HS-5 (cell line): ENCODE results near the gene BTN2A1.
"Not testable (repeated sequence)": the region's sequence is repeated elsewhere in the genome, so short reads cannot be mapped to it uniquely, and the experiment has no call there.

Experiments
- DNase-seq: peaks from one replicate; pipeline ENCODE4 v3.0.0-alpha.2; 2012; ENCODE audit warnings: low read depth

Gene BTN2A1

DNA sequence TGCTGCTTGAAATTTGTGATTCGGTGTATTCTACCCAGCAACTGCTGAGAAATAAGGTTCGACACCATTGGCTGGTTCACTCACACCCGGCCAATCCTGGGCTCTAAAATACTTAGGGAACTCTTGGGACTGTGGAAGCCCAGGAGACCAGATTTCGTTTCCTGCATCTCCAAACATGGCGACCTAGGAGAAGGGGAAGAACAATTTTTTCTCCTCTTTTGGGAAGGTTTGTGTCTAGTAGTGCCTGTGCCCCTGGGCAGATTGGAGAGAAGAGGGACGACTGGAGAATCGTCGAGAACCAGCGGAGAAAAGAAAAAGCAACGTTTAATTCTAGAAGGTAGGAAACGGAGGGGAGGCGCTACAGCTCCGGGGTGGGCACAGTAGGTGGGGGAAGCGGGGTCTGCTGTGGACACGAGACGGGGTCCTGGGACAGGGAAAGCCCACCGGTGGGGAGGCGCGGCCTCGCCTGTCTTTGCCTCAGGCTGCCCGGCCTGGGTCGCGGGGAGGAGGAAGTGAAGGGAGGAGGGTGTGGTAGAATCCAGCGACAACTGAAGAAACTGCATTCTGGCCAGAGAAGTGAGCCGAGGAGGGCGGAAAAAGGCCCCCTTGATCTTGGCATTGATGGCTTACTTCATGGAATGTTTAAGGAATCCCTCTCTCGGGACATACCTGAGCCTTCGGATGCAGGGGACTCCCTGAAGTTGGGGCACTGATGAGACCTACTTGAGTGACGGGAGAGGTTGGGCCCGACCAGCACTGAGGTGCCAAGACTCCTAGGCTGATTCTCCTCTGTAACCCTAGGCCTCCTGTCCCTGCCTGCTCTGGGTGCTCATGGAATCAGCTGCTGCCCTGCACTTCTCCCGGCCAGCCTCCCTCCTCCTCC lies at the start of gene BTN2A1:
BTN2A1 (plus strand) TSS at position 150 of the 883 bp plus-strand sequence; CDS start at position 832, 682 bp downstream.
- DNase-seq: peak; percentile 81

DNA sequence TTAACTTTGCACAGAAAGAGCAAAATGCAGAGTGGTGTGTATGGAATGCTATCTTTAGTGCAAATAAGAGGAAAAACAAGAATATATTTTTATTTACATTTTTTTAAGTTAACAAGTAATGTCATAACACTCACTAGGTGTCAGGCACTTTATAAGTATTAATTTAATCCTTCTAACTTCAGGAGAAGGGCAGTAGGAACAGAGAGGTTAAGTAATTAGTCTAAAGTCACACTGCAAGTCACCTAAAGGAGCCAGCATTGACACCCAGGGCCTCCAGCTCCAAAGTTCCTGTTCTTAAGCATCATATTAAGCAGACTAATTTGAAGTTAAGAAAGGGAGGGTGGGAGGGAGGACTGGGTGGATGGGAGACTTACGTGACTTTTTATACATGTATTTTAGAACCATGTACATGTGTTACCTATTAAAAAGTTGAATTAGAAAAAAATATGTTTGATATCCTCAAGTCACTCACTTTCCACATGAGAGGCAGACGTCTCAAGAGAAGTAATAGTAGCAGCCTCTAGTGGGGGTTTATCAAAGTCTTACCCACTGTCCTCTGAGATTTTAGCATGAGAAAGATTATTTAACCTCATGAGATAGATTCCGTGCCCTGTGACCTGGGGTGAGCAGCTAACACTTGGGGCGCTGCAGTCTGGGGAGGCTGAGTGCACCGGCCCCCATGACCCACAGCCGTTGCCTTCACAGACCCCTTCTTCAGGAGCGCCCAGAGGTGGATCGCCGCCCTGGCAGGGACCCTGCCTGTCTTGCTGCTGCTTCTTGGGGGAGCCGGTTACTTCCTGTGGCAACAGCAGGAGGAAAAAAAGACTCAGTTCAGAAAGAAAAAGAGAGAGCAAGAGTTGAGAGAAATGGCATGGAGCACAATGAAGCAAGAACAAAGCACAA lies 48.7 kb upstream of the BTN2A1 start:
- DNase-seq: no peak

DNA sequence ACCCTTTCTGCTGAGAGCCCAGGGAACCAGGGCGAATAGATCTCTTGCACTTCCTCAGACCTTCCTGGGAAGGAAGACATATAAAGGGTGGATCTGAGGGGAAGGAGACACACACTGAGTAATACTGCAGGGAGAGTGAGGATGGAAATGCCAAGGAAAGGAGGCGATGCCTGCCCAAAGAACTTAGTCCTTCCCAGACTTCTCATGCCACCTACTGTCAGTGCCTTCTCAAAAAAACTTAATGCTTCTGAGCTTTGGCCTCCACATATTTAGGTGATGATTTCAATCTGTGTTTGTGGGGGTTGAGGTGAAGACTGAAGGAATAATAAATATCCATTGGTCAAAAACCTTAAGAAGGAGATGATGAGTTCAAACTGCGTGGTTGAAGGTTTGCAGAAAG lies 46.0 kb upstream of the BTN2A1 start:
- no peak for DNase-seq

- no peak for DNase-seq
Measured at GRCh38 chr6:26412228-26412627, 45.5 kb upstream of the BTN2A1 start.

GRCh38 chr6:26412954-26413353 lies 44.8 kb upstream of the BTN2A1 start:
- no peak for DNase-seq

- no peak for DNase-seq
Measured at GRCh38 chr6:26414281-26414680, 43.5 kb upstream of the BTN2A1 start.

GRCh38 chr6:26415036-26415614 lies 42.6 kb upstream of the BTN2A1 start:
- no peak for DNase-seq

GRCh38 chr6:26415791-26416190 lies 42.0 kb upstream of the BTN2A1 start:
- no peak for DNase-seq

DNA sequence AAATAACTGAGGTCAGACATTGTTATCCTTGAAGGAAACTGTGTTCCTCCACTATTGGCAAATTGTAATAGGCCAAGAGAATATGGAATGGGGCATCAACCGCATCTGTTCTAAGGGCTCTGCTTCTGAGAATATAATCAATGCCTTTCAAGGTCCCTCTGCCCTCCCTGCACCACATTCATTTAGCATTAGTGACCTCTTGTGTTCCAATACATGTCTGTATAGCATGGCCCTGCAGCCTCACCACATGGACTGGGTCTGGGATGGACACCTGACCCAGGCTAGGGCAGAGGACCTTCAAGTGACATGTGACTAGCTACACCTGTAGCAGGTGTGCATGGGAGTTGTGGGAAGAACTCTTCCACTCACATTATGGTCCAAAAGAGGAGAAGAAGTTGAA lies 41.5 kb upstream of the BTN2A1 start:
- DNase-seq: no peak

GRCh38 chr6:26418077-26418476 lies 39.7 kb upstream of the BTN2A1 start:
- not testable (repeated sequence) for DNase-seq

DNA sequence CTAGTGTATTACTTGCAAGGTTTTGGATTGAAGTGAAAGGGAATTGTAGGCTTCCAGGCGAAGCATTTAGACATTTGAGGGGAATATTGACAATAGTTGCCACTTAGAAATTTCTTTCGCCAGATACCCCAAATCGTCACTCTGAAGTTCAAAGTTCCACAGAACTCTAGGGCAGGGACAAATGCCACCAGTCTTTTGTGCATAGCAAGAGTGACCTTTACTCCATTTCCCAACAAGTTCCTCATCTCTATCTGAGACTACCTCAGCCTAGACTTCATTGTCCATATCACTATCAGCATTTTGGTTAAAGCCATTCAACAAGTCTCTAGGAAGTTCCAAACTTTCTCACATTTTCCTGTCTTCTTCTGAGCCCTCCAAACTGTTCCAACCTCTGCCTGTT lies 39.0 kb upstream of the BTN2A1 start:
- DNase-seq: not testable (repeated sequence)

DNA sequence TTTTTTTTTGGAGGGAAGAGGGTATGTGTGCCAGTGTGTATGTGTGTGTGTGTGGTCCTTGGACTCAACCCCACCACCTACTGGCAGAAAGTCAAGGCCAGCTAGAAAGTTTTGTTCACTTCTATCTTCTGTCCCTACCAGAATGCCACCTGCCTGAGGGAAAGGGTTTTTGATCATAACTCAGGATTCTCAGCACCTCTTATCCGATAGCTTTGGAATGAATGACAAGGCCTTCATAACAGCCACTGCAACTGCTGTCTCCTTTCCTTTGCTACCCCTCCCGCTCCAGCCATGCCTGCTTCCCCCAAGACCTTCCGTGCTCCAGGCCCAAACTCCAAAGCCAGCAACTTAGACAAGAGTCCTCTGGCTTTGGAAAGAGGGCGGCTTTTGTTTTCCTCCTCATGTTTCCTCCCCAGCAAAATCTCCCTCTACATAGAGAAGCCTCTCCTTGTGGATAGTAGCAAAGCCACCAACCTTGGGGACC lies 37.0 kb upstream of the BTN2A1 start:
- no peak for DNase-seq

GRCh38 chr6:26421259-26422144 lies 36.3 kb upstream of the BTN2A1 start:
- DNase-seq: peak; percentile 77

DNA sequence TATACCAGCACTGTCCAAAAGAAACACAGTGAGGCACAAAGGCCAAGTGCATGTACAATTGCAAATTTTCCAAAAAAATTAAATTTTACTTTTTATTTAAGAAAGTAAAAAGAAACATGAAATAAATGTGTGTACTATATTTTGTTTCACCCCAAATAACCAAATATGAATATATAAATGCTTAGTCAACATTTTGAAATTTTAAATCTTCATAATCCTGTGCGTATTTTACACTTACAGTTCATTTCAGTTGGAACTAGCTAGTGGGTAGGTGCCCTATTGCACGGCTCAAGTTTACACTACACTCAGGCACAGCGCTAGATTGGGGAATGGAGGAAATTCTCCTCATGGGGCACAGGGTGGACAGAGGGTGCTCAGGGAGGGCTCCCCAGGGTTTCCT lies 35.4 kb upstream of the BTN2A1 start:
- DNase-seq: no peak

DNA sequence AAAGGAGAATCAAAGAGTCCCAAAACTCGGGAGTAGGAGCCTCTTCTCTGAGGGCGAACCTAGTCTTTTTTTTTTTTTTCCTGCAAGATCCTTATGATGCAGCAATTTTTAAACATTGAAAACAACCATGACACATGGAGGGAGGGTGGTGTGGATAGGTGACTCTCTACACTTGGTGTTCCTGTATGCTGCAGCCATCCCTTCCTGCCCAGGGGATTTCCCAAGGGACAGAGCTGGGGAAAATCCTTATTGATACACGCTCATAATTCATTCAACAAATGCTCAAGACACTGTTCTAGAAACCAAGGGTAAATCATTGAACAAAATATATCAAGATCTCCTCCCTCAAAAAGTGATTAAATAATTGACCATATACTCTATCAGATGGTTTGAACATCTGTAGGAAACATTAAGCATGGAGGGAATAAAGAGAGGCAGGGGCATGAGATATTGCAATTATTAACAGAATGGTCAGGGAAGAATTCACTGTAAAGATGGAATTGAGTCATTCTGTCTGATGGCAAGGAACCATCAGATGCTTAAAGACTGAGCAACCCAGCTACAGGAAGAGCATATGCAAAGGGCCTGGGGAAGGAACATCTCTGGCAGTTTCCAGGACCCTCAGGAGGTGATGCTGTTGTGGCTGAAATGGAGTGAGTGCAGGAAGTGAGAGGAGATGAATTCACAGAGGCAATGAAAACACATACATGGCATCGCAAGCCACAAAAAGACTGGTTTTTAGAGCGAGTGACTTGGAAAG lies 30.9 kb upstream of the BTN2A1 start:
- no peak for DNase-seq

DNA sequence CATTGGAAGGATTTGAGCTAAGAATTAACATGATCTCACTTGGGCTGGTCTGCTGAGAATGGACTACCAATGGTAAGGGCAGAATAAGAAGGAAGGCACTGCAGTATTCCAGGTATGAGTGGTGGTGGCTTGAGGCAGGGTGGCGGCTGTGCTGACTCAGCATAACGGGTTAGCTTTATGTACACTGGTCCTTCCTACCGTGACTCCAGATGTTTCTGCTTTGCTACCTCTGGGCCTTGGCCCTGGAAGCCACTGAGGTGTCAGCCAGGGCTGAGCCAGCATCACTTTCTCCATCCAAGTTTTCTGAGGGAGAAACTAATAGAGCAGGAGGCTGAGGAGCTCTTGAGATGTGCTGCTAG lies 30.3 kb upstream of the BTN2A1 start:
- DNase-seq: no peak

DNA sequence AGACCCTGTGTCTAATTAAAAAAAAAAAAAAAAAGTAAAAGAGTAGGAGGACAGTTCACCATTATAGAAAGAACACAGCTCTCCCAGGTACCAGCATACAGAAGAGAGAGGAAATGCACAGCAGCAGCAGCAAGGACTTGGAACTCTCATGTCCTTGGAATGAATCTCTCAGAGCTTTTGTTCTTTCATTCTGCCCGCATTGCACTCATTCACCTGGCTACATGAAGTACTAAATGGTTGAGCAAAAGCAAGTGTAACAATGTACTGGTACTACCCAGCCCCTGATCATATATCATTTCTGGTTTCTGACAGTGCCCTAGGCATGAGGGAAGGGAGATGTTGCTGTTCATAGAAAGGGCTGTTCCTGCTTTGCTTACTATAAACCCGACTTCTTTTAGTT lies 29.5 kb upstream of the BTN2A1 start:
- no peak for DNase-seq

GRCh38 chr6:26430787-26431186 lies 27.0 kb upstream of the BTN2A1 start:
- DNase-seq: no peak

DNA sequence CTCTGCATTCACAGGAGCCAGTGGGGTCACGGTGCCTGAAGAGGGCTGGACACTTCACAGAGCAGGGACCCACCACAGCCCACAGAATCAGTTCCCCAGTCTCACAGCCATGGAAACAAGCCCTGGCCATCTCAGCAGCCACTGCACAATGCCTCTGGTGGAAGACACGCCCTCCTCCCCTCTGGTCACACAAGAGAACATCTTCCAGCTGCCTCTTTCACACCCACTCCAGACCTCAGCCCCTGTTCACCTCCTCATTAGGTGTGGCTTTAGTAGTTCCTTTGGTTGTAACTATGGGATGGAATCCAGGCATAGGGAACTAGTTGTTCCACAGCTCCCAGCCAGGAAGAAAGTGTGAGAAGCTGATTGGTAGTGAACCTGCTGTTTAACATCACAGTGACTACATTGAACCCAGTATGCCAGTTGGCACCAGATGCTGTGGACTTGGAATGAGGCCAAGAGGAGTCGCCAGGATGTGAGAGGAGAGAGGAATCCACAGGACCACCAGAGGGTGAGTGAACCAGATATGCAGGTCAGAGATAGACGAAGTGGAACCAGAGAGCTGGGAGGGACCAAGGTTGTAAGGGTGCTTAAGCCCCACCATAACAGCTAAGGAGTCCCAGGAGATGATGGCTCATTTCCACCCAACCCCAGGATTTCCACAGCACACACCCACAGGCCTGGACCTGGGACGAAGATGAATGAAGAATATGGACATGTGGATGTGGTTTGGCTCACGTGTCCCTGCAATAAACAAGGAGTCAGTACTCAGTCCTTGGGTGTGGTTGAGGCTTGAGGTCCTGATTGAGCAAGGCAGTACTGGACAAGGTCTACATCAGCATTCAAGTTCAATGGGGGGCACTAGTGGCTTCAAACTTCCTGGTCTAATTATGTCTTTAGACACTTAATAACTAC lies 26.2 kb upstream of the BTN2A1 start:
- no peak for DNase-seq
